Activated CD8-positive, alpha-beta memory T cell treated with anti-CD3 and anti-CD28 coated beads for 4 hours (primary cell): ENCODE data around the gene PTPN21.

ENCODE experiments used
- DNase-seq, 2 donors: peaks; one replicate each; pipeline ENCODE4 v3.0.0-alpha.2; 2020; ENCODE audit warnings: low read depth in 2 of 2

The PTPN21 gene

GRCh38 chr14:88468406-88468805 lies 86.4 kb downstream of the PTPN21 start:
- DNase-seq: no peak

- DNase-seq: no peak
Measured at GRCh38 chr14:88463318-88463717, 91.5 kb downstream of the PTPN21 start.

- no peak for DNase-seq
Measured at GRCh38 chr14:88454886-88455285, 99.9 kb downstream of the PTPN21 start.

DNA sequence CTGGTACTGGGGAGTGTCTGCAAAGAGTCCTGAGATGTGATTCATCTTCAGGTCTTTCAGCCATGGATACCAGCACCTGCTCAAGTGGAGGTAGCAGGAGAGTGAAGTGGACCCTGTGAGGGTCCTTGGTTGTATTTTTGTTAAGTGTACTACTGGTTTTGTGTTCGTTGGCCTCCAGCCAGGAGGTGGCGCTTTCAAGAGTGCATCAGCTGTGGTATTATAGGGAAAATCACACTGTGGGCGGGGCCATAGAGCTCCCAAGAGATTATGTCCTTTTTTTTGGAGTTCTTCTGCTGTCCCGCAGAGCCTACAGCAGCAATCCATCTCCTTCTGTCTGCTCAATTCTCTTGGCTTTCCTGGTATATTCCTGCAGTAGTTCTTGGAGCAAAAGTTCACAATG lies 102.6 kb downstream of the PTPN21 start:
- no peak for DNase-seq

- no peak for DNase-seq
Measured at GRCh38 chr14:88439088-88439487, 115.7 kb downstream of the PTPN21 start.

- DNase-seq: no peak
Measured at GRCh38 chr14:88437658-88438057, 117.1 kb downstream of the PTPN21 start.

- DNase-seq: no peak
Measured at GRCh38 chr14:88430976-88431375, 123.8 kb downstream of the PTPN21 start.

DNA sequence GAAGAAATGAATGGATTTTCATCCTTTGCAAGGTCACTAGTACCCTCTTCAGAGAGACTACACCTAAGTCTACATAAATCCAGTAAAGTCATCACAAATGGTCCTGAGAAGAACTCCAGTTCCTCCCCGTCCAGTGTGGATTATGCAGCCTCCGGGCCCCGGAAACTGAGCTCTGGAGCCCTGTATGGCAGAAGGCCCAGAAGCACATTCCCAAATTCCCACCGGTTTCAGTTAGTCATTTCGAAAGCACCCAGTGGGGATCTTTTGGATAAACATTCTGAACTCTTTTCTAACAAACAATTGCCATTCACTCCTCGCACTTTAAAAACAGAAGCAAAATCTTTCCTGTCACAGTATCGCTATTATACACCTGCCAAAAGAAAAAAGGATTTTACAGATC lies 128.5 kb downstream of the PTPN21 start:
- DNase-seq: no peak

DNA sequence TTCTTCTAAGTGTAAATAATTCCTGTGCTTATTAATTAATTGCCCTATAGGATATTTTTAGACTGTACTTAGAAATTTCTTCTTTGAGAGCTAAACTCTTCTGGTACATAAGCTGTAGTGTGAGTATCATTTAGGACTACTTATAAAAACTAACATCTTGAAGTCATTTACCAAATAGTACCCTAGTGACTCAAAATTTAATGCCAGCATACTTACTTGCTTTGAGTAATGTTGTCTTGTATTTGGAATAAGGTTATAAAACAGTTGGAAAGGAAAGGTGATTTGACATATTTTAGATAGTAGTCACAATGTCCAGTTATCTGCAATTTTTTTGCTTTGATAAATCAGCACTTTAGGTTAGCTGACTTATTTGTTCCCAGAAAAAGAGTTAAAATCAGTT lies 130.2 kb downstream of the PTPN21 start:
- DNase-seq: no peak

GRCh38 chr14:88422919-88423650 lies 131.7 kb downstream of the PTPN21 start:
- no peak for DNase-seq

DNA sequence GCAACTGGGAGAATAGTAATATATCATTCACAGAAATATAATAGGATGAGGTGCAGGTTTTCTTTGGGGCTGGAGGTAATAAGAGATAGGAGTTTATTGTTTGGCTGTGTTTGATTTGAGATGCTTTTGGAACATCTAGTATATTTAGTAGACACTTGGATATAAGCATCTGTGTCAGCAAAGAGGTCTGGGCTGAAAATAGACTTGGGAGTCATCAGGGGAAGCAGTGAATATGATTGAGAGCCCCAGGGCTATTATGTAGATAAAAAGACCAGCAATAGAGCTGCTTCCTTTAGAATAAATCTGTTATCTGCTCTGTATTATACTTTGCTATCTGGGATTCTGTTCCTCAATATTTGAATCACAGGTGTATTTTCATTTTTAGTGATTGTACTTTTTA lies 132.8 kb downstream of the PTPN21 start:
- DNase-seq: no peak

GRCh38 chr14:88421286-88421685 lies 133.5 kb downstream of the PTPN21 start:
- no peak for DNase-seq

DNA sequence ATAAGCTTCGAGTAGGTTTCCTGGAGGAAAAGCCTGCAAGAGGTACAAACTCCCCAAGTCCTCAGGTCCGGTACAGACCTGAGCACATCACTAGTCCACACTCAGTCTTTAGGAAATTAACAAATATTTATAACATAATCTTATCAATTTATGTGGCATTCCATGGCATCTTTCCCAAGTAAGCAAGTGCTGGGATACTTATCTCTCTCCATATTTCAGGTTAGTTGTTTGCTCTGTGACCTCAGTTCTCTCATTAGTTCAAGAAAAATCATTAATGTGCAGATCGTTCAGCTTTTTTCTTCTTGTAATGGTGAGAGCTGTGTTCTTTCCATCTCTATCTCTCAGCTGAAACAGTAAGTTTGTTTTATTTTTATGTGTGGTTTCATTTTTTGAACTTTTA lies 134.6 kb downstream of the PTPN21 start:
- DNase-seq: no peak

DNA sequence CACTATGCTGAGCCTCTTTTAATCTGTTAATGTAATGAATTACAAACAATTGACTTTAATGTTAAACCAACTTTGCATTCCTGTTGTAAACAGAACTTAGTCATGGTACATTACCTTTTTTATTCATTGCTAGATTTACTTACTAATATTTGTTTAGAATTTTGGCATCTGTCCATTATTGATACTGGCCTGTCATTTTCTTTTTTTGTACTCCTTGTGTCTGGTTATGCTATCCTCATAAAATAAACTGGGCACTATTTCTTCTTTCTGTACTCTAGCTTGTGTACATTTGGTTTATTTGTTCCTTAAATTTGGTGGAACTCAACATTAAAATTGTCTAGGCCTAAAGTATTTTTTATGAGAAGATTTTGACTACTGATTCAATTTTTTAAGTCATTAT lies 137.2 kb downstream of the PTPN21 start:
- no peak for DNase-seq
